SU-DHL-6 (cell line): Measurements from ENCODE around the gene LRRK1.

Experiments used
- EZH2phosphoT487 ChIP-seq: fragments of 200-600 bp; sonication (generic), shearing (Covaris generic); conservative IDR thresholded peaks from 2 replicates; pipeline ENCODE4 v1.6.1; 2018; ENCODE audit warnings: mild to moderate bottlenecking, antibody characterized with exemption, low read length, moderate library complexity, mixed read lengths
- TF ChIP-seq, protein P1 (sequence below): fragments of 200-600 bp; sonication (generic); IDR thresholded peaks from one replicate; pipeline ENCODE4 v1.5.1; 2017; ENCODE audit warnings: antibody characterized with exemption, mild to moderate bottlenecking, low read length, moderate library complexity; ENCODE audit not compliant: insufficient read depth, poor library complexity, severe bottlenecking

- TF ChIP-seq, protein P1, sequence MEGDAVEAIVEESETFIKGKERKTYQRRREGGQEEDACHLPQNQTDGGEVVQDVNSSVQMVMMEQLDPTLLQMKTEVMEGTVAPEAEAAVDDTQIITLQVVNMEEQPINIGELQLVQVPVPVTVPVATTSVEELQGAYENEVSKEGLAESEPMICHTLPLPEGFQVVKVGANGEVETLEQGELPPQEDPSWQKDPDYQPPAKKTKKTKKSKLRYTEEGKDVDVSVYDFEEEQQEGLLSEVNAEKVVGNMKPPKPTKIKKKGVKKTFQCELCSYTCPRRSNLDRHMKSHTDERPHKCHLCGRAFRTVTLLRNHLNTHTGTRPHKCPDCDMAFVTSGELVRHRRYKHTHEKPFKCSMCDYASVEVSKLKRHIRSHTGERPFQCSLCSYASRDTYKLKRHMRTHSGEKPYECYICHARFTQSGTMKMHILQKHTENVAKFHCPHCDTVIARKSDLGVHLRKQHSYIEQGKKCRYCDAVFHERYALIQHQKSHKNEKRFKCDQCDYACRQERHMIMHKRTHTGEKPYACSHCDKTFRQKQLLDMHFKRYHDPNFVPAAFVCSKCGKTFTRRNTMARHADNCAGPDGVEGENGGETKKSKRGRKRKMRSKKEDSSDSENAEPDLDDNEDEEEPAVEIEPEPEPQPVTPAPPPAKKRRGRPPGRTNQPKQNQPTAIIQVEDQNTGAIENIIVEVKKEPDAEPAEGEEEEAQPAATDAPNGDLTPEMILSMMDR = no peak
- no peak for TF ChIP-seq EZH2phosphoT487
These were observed 586 bp downstream of the LRRK1 start for GRCh38 chr15:100919481-100920405.
